Neural cell (in vitro differentiated cells): ENCODE measurements around the gene FOXJ2. TPM values are rescaled to one million over a fixed set of nuclear protein-coding genes. Genes with fewer than 3 reads are reported as not detected.

Source experiments
- H2AFZ ChIP-seq: fragments of 200-600, 300-800 bp; sonication (generic), shearing (Covaris generic); 2 replicates; pipeline ENCODE4 v1.6.0; 2014; ENCODE audit warnings: low read depth, mild to moderate bottlenecking, antibody characterized with exemption, low read length, moderate library complexity
- H3F3A ChIP-seq: fragments of 200-600 bp; shearing (Covaris generic); 2 replicates; pipeline ENCODE4 v1.6.1; 2016; ENCODE audit warnings: mild to moderate bottlenecking, moderate library complexity, mixed read lengths, antibody characterized with exemption, low read length; ENCODE audit not compliant: insufficient read depth, poor library complexity, severe bottlenecking
- H3K27ac ChIP-seq: fragments of 200-600, 300-800 bp; sonication (generic), shearing (Covaris generic); 2 replicates; pipeline ENCODE4 v1.5.1; 2014; ENCODE audit warnings: mild to moderate bottlenecking, low read length, moderate library complexity
- H3K27me3 ChIP-seq: fragments of 300-800, 200-600 bp; sonication (generic), shearing (Covaris generic); 2 replicates; pipeline ENCODE4 v1.6.0; 2014; ENCODE audit warnings: mild to moderate bottlenecking, low read depth, low read length, moderate library complexity; ENCODE audit not compliant: insufficient read depth
- H3K36me3 ChIP-seq: fragments of 300-800, 200-600 bp; sonication (generic), shearing (Covaris generic); 2 replicates; pipeline ENCODE4 v1.5.1; 2014; ENCODE audit warnings: mild to moderate bottlenecking, antibody characterized with exemption, low read length, moderate library complexity; ENCODE audit not compliant: insufficient read depth
- H3K4me2 ChIP-seq: fragments of 300-800, 200-600 bp; sonication (generic), shearing (Covaris generic); 2 replicates; pipeline ENCODE4 v1.6.0; 2014; ENCODE audit warnings: mild to moderate bottlenecking, low read length
- H3K4me3 ChIP-seq: fragments of 300-800, 200-600 bp; sonication (generic), shearing (Covaris generic); 2 replicates; pipeline ENCODE4 v1.5.1; 2014; ENCODE audit warnings: mild to moderate bottlenecking, low read length, moderate library complexity
- H3K79me2 ChIP-seq: fragments of 200-600 bp; shearing (Covaris generic); replicated peaks from 2 replicates; pipeline ENCODE4 v1.6.0; 2014; ENCODE audit warnings: mild to moderate bottlenecking, low read length, moderate library complexity; ENCODE audit not compliant: insufficient read depth
- H3K9ac ChIP-seq: fragments of 300-800, 200-600 bp; sonication (generic), shearing (Covaris generic); 2 replicates; pipeline ENCODE4 v1.6.1; 2016; ENCODE audit warnings: mild to moderate bottlenecking, low read length, mixed read lengths
- H3K9me2 ChIP-seq: fragments of 200-600 bp; shearing (Covaris generic); 2 replicates; pipeline ENCODE4 v1.6.1; 2016; ENCODE audit warnings: mild to moderate bottlenecking, low read length, mixed read lengths; ENCODE audit not compliant: insufficient read depth
- H3K9me3 ChIP-seq: fragments of 200-600, 300-800 bp; sonication (generic), shearing (Covaris generic); 2 replicates; pipeline ENCODE4 v1.6.1; 2016; ENCODE audit warnings: mild to moderate bottlenecking, mixed run types, low read length, moderate library complexity, mixed read lengths
- H4K20me1 ChIP-seq: fragments of 200-600 bp; shearing (Covaris generic); 2 replicates; pipeline ENCODE4 v1.6.1; 2016; ENCODE audit warnings: mild to moderate bottlenecking, mixed run types; ENCODE audit not compliant: insufficient read depth
- CTCF ChIP-seq: fragments of 450-650 bp; IDR thresholded peaks from 2 replicates; pipeline ENCODE4 v1.5.1; 2014; ENCODE audit warnings: antibody characterized with exemption, mild to moderate bottlenecking, moderate library complexity; ENCODE audit not compliant: poor library complexity, severe bottlenecking
- EP300 ChIP-seq: fragments of 450-650 bp; conservative IDR thresholded peaks from 2 replicates; pipeline ENCODE4 v1.6.1; 2014; ENCODE audit warnings: antibody characterized with exemption, mild to moderate bottlenecking, moderate library complexity; ENCODE audit not compliant: poor library complexity, severe bottlenecking
- EZH2 ChIP-seq: fragments of 200-600, 300-800 bp; shearing (Covaris generic), sonication (generic); IDR thresholded peaks from 2 replicates; pipeline ENCODE4 v1.6.1; 2014; ENCODE audit warnings: antibody characterized with exemption, low read length, borderline replicate concordance, mild to moderate bottlenecking; ENCODE audit not compliant: insufficient read depth, poor library complexity, severe bottlenecking
- MXI1 ChIP-seq: fragments of 450-650 bp; conservative IDR thresholded peaks from 2 replicates; pipeline ENCODE4 v1.6.1; 2014; ENCODE audit warnings: antibody characterized with exemption, mild to moderate bottlenecking; ENCODE audit not compliant: poor library complexity, severe bottlenecking
- POLR2AphosphoS5 ChIP-seq: IDR thresholded peaks from 2 replicates; pipeline ENCODE4 v1.6.1; 2012
- RAD21 ChIP-seq: fragments of 450-650 bp; conservative IDR thresholded peaks from 2 replicates; pipeline ENCODE4 v1.6.1; 2014; ENCODE audit warnings: antibody characterized with exemption, mild to moderate bottlenecking, moderate library complexity
- SMC3 ChIP-seq: fragments of 450-650 bp; conservative IDR thresholded peaks from 2 replicates; pipeline ENCODE4 v1.6.1; 2014; ENCODE audit warnings: antibody characterized with exemption, mild to moderate bottlenecking, moderate library complexity; ENCODE audit not compliant: poor library complexity
- TAF1 ChIP-seq: IDR thresholded peaks from 2 replicates; pipeline ENCODE4 v1.6.1; 2012; ENCODE audit warnings: low read depth
- polyA plus RNA-seq: library from polyadenylated mRNA; depleted of rRNA; stranded (reverse); fragments of >200 nt; gene quantifications from 2 replicates; pipeline ENCODE4 v1.2.3, GENCODE V29; 2014
- TF ChIP-seq, protein P1 (sequence below): IDR thresholded peaks from 2 replicates; pipeline ENCODE4 v1.6.1; 2012; ENCODE audit warnings: borderline replicate concordance

FOXJ2 gene
- polyA plus RNA-seq, 1 donor from 2014 or later: 5.8 TPM

DNA sequence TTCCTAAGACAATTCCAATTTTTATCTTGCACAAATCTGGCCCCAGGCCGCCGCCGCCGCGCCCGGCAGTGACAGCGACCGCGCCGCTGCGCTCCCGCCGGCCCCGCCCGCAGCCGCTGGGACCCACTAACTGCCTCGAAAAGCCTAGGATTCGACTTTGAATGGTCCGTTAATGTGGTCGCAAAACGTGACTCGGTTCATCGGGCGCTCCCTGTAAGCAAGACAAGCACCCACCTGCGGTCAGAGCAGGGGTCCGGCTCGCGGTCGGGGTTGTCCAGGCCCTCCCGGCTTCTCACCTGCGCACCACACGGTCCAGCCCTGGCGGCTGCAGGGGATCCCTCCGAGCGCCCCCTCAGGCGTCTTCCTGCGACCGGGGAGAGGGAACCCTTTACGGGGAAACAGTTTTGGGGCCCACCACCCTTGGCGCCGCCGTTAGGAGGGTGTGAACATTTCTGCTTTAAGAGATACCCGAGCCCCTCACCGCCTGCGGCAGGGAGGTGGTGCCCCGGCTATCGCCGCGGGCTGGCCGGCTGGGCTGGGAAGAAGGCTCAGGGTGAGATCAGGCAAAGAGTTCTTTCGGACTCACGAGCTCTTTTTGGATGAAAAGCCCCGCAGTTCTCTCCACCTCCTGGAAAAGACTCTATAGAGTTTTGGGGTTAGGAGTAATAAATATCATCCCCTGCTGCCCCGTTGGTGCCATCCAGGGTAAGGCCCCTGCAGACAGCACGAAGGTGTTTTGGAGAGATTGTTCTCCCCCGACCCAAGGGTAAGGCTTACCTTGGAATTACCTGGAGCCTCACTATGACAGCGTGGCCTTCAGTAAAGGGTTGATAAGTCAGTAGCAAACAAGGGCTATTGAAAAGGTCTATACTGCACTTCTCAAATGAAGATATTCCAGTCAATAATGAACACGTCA is 13.6 kb upstream of the FOXJ2 start:
- H3F3A ChIP-seq: no peaks in the 10 kb centered on the region
- TF ChIP-seq RAD21: no peak
- no peak for TF ChIP-seq POLR2AphosphoS5
- no peak for TF ChIP-seq TAF1
- no peak for TF ChIP-seq EZH2
- TF ChIP-seq EP300: no peak
- no peak for TF ChIP-seq MXI1
- no peak for TF ChIP-seq SMC3
- TF ChIP-seq CTCF: no peak
- TF ChIP-seq, protein P1, sequence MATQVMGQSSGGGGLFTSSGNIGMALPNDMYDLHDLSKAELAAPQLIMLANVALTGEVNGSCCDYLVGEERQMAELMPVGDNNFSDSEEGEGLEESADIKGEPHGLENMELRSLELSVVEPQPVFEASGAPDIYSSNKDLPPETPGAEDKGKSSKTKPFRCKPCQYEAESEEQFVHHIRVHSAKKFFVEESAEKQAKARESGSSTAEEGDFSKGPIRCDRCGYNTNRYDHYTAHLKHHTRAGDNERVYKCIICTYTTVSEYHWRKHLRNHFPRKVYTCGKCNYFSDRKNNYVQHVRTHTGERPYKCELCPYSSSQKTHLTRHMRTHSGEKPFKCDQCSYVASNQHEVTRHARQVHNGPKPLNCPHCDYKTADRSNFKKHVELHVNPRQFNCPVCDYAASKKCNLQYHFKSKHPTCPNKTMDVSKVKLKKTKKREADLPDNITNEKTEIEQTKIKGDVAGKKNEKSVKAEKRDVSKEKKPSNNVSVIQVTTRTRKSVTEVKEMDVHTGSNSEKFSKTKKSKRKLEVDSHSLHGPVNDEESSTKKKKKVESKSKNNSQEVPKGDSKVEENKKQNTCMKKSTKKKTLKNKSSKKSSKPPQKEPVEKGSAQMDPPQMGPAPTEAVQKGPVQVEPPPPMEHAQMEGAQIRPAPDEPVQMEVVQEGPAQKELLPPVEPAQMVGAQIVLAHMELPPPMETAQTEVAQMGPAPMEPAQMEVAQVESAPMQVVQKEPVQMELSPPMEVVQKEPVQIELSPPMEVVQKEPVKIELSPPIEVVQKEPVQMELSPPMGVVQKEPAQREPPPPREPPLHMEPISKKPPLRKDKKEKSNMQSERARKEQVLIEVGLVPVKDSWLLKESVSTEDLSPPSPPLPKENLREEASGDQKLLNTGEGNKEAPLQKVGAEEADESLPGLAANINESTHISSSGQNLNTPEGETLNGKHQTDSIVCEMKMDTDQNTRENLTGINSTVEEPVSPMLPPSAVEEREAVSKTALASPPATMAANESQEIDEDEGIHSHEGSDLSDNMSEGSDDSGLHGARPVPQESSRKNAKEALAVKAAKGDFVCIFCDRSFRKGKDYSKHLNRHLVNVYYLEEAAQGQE: no peak
- no peaks in the 10 kb centered on the region for H3K36me3 ChIP-seq
- H3K4me3 ChIP-seq: peak overlapping the region; percentile 50
- H3K9me2 ChIP-seq: no peaks in the 10 kb centered on the region
- H3K4me2 ChIP-seq: no peak overlapping the region
- H3K27me3 ChIP-seq: peaks cover 18% of the 10 kb centered on the region
- no peak overlapping the region for H2AFZ ChIP-seq
- no peak overlapping the region for H3K27ac ChIP-seq
- H3K9ac ChIP-seq: no peak overlapping the region
- H3K79me2 ChIP-seq: no peaks in the 10 kb centered on the region
- no peaks in the 10 kb centered on the region for H4K20me1 ChIP-seq
- H3K9me3 ChIP-seq: no peaks in the 10 kb centered on the region

DNA sequence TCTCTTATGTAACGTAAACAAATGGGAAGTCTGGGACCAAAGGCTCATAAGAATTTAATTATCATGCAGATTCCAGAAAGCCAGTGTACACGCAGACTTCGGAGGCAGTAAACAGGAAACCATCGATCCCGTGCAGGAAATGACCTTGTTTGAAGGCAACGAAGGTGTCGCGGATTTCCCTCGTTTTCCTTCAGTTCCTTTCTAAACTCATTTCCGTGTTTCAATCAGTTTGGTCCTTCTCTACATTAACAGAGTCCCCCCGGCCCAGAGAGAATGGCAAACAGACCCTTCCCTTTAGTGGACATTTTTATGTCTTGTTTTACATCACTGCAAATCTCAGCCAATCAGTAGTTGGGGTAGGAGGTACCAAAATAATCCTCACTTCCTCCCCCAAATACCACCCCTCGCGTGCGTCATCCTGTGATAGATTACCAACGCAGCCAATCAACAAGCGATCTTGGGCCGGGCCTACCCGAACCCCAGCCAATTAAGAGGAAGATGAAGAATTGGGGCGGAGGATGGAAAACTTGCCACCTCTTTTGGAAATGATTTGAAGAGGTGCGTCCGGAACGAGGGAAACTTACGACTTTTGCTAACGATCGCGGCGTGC is 6.1 kb upstream of the FOXJ2 start:
- Histone ChIP-seq H3K4me2 (peak overlapping the region; percentile 74), H3K9me2 (no peaks in the 10 kb centered on the region), H3K36me3 (no peaks in the 10 kb centered on the region), H3F3A (peaks cover 5% of the 10 kb centered on the region), H2AFZ (peak overlapping the region; percentile 89), H3K9me3 (no peaks in the 10 kb centered on the region), H3K27me3 (no peaks in the 10 kb centered on the region), H3K9ac (peak overlapping the region; percentile 76), H3K79me2 (no peaks in the 10 kb centered on the region), H3K4me3 (peak overlapping the region; percentile 81), H3K27ac (peak overlapping the region; percentile 90), H4K20me1 (no peaks in the 10 kb centered on the region)
- TF ChIP-seq POLR2AphosphoS5: peak; percentile 82
- peak; percentile 4 for TF ChIP-seq CTCF
- no peak for TF ChIP-seq SMC3
- peak; percentile 65 for TF ChIP-seq TAF1
- TF ChIP-seq RAD21: peak; percentile 7
- TF ChIP-seq, protein P1: peak; percentile 63
- no peak for TF ChIP-seq MXI1
